GM13976 (cell line): Measurements from ENCODE around the gene PRPS1L1.

Experiments
- DNase-seq: peaks from one replicate; pipeline ENCODE4 v3.0.0; 2012; ENCODE audit warnings: low spot score
- in situ Hi-C: fragments of 300-500 bp; cut with MboI; formaldehyde crosslinking; loops from one replicate; pipeline ENCODE4 v1.12.0; 2022; ENCODE audit warnings: low sequenced_read_pairs, mixed read lengths, inconsistent platforms; ENCODE audit not compliant: unreplicated experiment
- TF ChIP-seq, protein P1 (sequence below): IDR thresholded peaks from 2 replicates; pipeline ENCODE4 v1.5.1; 2012; ENCODE audit warnings: borderline replicate concordance, mild to moderate bottlenecking; ENCODE audit not compliant: insufficient read depth; ENCODE audit errors: extremely low read depth, missing control alignments, control extremely low read depth

PRPS1L1 gene

GRCh38 chr7:18040196-18040595 lies 12.6 kb upstream of the PRPS1L1 start:
- no peak for DNase-seq
- TF ChIP-seq, protein P1, sequence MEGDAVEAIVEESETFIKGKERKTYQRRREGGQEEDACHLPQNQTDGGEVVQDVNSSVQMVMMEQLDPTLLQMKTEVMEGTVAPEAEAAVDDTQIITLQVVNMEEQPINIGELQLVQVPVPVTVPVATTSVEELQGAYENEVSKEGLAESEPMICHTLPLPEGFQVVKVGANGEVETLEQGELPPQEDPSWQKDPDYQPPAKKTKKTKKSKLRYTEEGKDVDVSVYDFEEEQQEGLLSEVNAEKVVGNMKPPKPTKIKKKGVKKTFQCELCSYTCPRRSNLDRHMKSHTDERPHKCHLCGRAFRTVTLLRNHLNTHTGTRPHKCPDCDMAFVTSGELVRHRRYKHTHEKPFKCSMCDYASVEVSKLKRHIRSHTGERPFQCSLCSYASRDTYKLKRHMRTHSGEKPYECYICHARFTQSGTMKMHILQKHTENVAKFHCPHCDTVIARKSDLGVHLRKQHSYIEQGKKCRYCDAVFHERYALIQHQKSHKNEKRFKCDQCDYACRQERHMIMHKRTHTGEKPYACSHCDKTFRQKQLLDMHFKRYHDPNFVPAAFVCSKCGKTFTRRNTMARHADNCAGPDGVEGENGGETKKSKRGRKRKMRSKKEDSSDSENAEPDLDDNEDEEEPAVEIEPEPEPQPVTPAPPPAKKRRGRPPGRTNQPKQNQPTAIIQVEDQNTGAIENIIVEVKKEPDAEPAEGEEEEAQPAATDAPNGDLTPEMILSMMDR, result no peak
- in situ Hi-C loops, result no loop called here

- DNase-seq, result no peak
- in situ Hi-C loops, result no loop called here
- TF ChIP-seq, protein P1, result no peak
These were observed 10.7 kb upstream of the PRPS1L1 start for GRCh38 chr7:18038382-18038781.

DNA sequence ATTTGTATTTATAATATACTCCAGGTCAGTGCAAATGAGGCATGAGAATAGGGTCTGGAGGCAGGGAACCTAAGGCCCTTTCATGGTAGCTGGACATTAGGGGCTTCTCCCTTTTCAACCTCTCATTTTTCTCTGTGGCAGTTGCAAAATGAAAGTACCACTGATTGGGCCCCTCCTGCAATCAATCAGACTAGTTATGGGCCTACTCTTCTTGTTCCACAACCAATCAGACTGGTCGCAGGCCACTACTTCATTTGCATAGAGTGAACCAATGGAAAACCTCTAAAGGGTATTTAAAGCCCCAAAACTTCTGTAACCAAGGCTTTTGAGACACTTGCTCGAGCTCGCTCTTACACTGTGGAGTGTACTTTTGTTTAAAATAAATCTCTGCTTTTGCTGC lies 10.0 kb upstream of the PRPS1L1 start:
- in situ Hi-C loops, result no loop called here
- no peak for DNase-seq
- TF ChIP-seq, protein P1, result no peak

DNA sequence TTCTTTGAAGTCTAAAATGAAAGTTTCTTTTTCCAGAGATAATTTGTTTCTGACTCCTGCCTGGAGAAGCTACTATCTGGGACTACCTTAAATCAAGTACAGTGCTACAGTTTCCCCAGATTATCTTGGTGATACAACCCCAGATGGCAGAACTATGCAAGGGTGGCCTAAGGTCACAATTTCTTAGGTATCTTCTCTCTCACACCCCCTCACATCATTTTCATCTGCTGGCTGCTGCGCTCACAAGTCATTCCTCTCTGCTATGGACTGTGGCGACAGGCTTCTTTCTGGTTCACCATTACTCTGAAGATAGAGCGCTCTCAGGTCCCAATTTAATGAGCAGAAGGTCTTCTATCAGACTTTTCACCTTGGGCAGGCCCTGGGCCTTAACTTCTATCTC lies 9.1 kb upstream of the PRPS1L1 start:
- in situ Hi-C loops, result no loop called here
- TF ChIP-seq, protein P1, result no peak
- no peak for DNase-seq

- TF ChIP-seq, protein P1, result no peak
- in situ Hi-C loops, result no loop called here
- no peak for DNase-seq
These were observed 3.1 kb upstream of the PRPS1L1 start for GRCh38 chr7:18030758-18031157.

GRCh38 chr7:18020138-18020715 lies 7.4 kb downstream of the PRPS1L1 start:
- in situ Hi-C loops, result no loop called here
- TF ChIP-seq, protein P1, result no peak
- no peak for DNase-seq
